ENCODE data around the gene CACFD1. TPM values are rescaled to one million over a fixed set of nuclear protein-coding genes. Genes with fewer than 3 reads are reported as not detected.

CACFD1 gene
- total RNA-seq, 2 experiments from 2014 or later, result 3.7 to 3.8 TPM

- POLR2A ChIA-PET, result interaction anchor here (1.5 to 2.0 kb wide), 2 partner anchors 20 to 458 kb away, joined by 4 to 8 read pairs; partner anchors contain the start of gene GTF3C5
- H3K4me1 ChIP-seq (ENCODE audit: insufficient read depth, low read length), result peaks cover 6% of the 10 kb centered on the region
- H3K4me3 ChIP-seq (ENCODE audit: low read length), result no peak overlapping the region
- Mint-ChIP-seq H3K4me1 (ENCODE audit: low read depth) (peaks cover 6% of the 10 kb centered on the region), H3K27me3 (no peaks in the 10 kb centered on the region), H3K4me3 (no peak overlapping the region), H3K36me3 (ENCODE audit: low read depth) (no peaks in the 10 kb centered on the region), H3K9me3 (no peaks in the 10 kb centered on the region), H3K27ac (no peak overlapping the region)
- no peak for TF ChIP-seq CTCF (IDR thresholded peaks at IDR 0.05)
- no peaks in the 10 kb centered on the region for H3K9me3 ChIP-seq (ENCODE audit: control insufficient read depth in 1 of 2, insufficient read depth in 1 of 2, low read length in 2 of 2)
- peaks cover 0 to 3% of the 10 kb centered on the region in 2 experiments for H3K27me3 ChIP-seq (ENCODE audit: control insufficient read depth in 1 of 2, insufficient read depth in 2 of 2, low read length in 2 of 2)
- no peak overlapping the region for H3K27ac ChIP-seq (ENCODE audit: low read depth in 1 of 2, low read length in 2 of 2)
- H3K36me3 ChIP-seq (ENCODE audit: insufficient read depth, low read length), result no peaks in the 10 kb centered on the region
- DNase-seq (no peak), ATAC-seq (ENCODE audit: poor library complexity) (no peak)
- CTCF ChIA-PET, result no interaction called here
- intact Hi-C loops (cut with DNase I, micrococcal nuclease), result loop anchor here (5.0 kb wide), 2 partner anchors 136 to 511 kb away; partner anchors contain the start of gene GFI1B (in 1 of the 2)
Measured at GRCh38 chr9:133488686-133489252, 29.0 kb downstream of the CACFD1 start.

- no peaks in the 10 kb centered on the region for H3K36me3 ChIP-seq (ENCODE audit: insufficient read depth, low read length)
- no peaks in the 10 kb centered on the region for H3K9me3 ChIP-seq (ENCODE audit: control insufficient read depth in 1 of 2, insufficient read depth in 1 of 2, low read length in 2 of 2)
- H3K4me1 ChIP-seq (ENCODE audit: insufficient read depth, low read length), result peaks cover 6% of the 10 kb centered on the region
- Mint-ChIP-seq H3K4me1 (ENCODE audit: low read depth) (peaks cover 6% of the 10 kb centered on the region), H3K4me3 (no peak overlapping the region), H3K27me3 (no peaks in the 10 kb centered on the region), H3K36me3 (ENCODE audit: low read depth) (no peaks in the 10 kb centered on the region), H3K9me3 (no peaks in the 10 kb centered on the region), H3K27ac (peak overlapping the region; percentile 10)
- ATAC-seq (ENCODE audit: poor library complexity) (no peak), DNase-seq (no peak)
- H3K4me3 ChIP-seq (ENCODE audit: low read length), result no peak overlapping the region
- CTCF ChIA-PET, result no interaction called here
- no peak overlapping the region for H3K27ac ChIP-seq (ENCODE audit: low read depth in 1 of 2, low read length in 2 of 2)
- peaks cover 0 to 3% of the 10 kb centered on the region in 2 experiments for H3K27me3 ChIP-seq (ENCODE audit: control insufficient read depth in 1 of 2, insufficient read depth in 2 of 2, low read length in 2 of 2)
- no peak for TF ChIP-seq CTCF (IDR thresholded peaks at IDR 0.05)
- intact Hi-C loops (cut with DNase I, micrococcal nuclease), result loop anchor here (5.0 kb wide), 2 partner anchors 137 to 512 kb away; partner anchors contain the start of gene GFI1B (in 1 of the 2)
- POLR2A ChIA-PET, result no interaction called here
Measured at GRCh38 chr9:133489253-133490190, 29.7 kb downstream of the CACFD1 start.

- peaks cover 0 to 3% of the 10 kb centered on the region in 2 experiments for H3K27me3 ChIP-seq (ENCODE audit: control insufficient read depth in 1 of 2, insufficient read depth in 2 of 2, low read length in 2 of 2)
- ChIA-PET CTCF (no interaction called here), POLR2A (no interaction called here)
- intact Hi-C loops (cut with DNase I, micrococcal nuclease), result no loop called here
- H3K4me1 ChIP-seq (ENCODE audit: insufficient read depth, low read length), result peaks cover 6% of the 10 kb centered on the region
- Mint-ChIP-seq H3K4me3 (no peak overlapping the region), H3K4me1 (ENCODE audit: low read depth) (peaks cover 6% of the 10 kb centered on the region), H3K27me3 (no peaks in the 10 kb centered on the region), H3K27ac (no peak overlapping the region), H3K36me3 (ENCODE audit: low read depth) (no peaks in the 10 kb centered on the region), H3K9me3 (no peaks in the 10 kb centered on the region)
- ATAC-seq (ENCODE audit: poor library complexity) (no peak), DNase-seq (no peak)
- no peak overlapping the region for H3K4me3 ChIP-seq (ENCODE audit: low read length)
- no peak for TF ChIP-seq CTCF (IDR thresholded peaks at IDR 0.05)
- H3K9me3 ChIP-seq (ENCODE audit: control insufficient read depth in 1 of 2, insufficient read depth in 1 of 2, low read length in 2 of 2), result no peaks in the 10 kb centered on the region
- no peak overlapping the region for H3K27ac ChIP-seq (ENCODE audit: low read depth in 1 of 2, low read length in 2 of 2)
- no peaks in the 10 kb centered on the region for H3K36me3 ChIP-seq (ENCODE audit: insufficient read depth, low read length)
Measured at GRCh38 chr9:133490201-133490681, 30.5 kb downstream of the CACFD1 start.

Measured in CD4-positive, alpha-beta T cell (primary cell).